Endodermal cell (in vitro differentiated cells): ENCODE measurements around the gene SBF2. TPM values are rescaled to one million over a fixed set of nuclear protein-coding genes. Genes with fewer than 3 reads are reported as not detected.

Source experiments
- DNase-seq: peaks from one replicate; pipeline ENCODE4 v3.0.0-alpha.2; 2017
- H3K27ac ChIP-seq: 2 replicates; pipeline ENCODE4 v1.5.1; 2013; ENCODE audit warnings: mild to moderate bottlenecking, low read depth, low read length, moderate library complexity
- H3K27me3 ChIP-seq: 2 replicates; pipeline ENCODE4 v1.6.1; 2013; ENCODE audit warnings: mild to moderate bottlenecking, low read length, moderate library complexity; ENCODE audit not compliant: insufficient read depth, control insufficient read depth, poor library complexity, severe bottlenecking
- H3K36me3 ChIP-seq: 2 replicates; pipeline ENCODE4 v1.7.0; 2013; ENCODE audit warnings: mild to moderate bottlenecking, low read length, moderate library complexity; ENCODE audit not compliant: control insufficient read depth, insufficient read depth
- H3K4me1 ChIP-seq: one replicate; pipeline ENCODE4 v1.7.0; 2013; ENCODE audit warnings: low read length; ENCODE audit not compliant: control insufficient read depth, insufficient read depth
- H3K4me3 ChIP-seq: 2 replicates; pipeline ENCODE4 v1.5.1; 2013; ENCODE audit warnings: mild to moderate bottlenecking, low read length, moderate library complexity
- H3K9ac ChIP-seq: 2 replicates; pipeline ENCODE4 v1.6.1; 2013; ENCODE audit warnings: mild to moderate bottlenecking, low read length, moderate library complexity; ENCODE audit not compliant: poor library complexity, severe bottlenecking; ENCODE audit errors: extremely low read depth
- H3K9me3 ChIP-seq: 2 replicates; pipeline ENCODE4 v1.6.1; 2013; ENCODE audit warnings: mild to moderate bottlenecking, low read length, moderate library complexity; ENCODE audit not compliant: control insufficient read depth
- H3K27ac Mint-ChIP-seq: 2 replicates; pipeline ENCODE4 v1.8.0; 2020; ENCODE audit warnings: mixed read lengths
- H3K27me3 Mint-ChIP-seq: 2 replicates; pipeline ENCODE4 v1.8.0; 2021; ENCODE audit warnings: mild to moderate bottlenecking, mixed read lengths; ENCODE audit not compliant: insufficient read depth
- H3K36me3 Mint-ChIP-seq: 2 replicates; pipeline ENCODE4 v1.8.0; 2020; ENCODE audit warnings: low read depth, mixed read lengths
- H3K4me1 Mint-ChIP-seq: 2 replicates; pipeline ENCODE4 v1.8.0; 2020; ENCODE audit warnings: mixed read lengths
- H3K4me3 Mint-ChIP-seq: 2 replicates; pipeline ENCODE4 v1.8.0; 2020; ENCODE audit warnings: mild to moderate bottlenecking, moderate library complexity, mixed read lengths
- H3K9me3 Mint-ChIP-seq: 2 replicates; pipeline ENCODE4 v1.8.0; 2020; ENCODE audit warnings: mild to moderate bottlenecking, mixed read lengths
- CTCF ChIP-seq: fragments of 200-600 bp; sonication (generic); conservative IDR thresholded peaks from 2 replicates; pipeline ENCODE4 v1.5.0; 2021; ENCODE audit warnings: antibody characterized with exemption, mild to moderate bottlenecking
- WGBS, 2 experiments: methylation state at CpG; one replicate each; pipeline versions ENCODE4 v1.1.5 to v1.1.7; 2013; ENCODE audit warnings: missing lambda C conversion rate in 2 of 2, mixed read lengths in 1 of 2; ENCODE audit not compliant: insufficient coverage in 1 of 2, insufficient read length in 1 of 2; 5-methylcytosine and 5-hydroxymethylcytosine counted together
- total RNA-seq, 2 donors: library from RNA; stranded (reverse); fragmentation: NEBNext Ultra II Directional in 1 of 2; extraction: Animal tissue kit (Norgen Biotek cat#: 25700) in 1 of 2; gene quantifications; 2 replicates in 1 of 2; 3 replicates in 1 of 2; pipeline ENCODE4 v1.2.1, GENCODE V29; 2021

SBF2 gene
- total RNA-seq, 2 donors from 2014 or later = 27.1 to 32.5 TPM

DNA sequence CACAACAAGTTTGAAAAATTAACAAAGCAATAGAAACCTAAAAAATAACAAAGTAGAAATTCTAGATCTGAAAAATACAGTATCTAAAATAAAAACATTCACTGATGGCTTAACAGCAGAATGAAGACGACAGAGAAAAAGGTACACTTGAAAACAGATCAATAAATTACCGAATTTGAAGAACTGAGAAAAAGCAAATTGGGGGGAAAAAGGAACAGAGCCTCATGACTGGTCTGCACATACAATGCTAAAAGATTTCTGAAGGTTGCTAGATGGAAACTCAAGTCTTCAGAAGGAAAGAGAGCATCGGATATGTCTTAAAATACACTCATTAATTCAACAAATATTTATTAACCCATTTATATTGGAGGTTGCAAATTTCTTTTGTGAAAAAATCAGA is 71.6 kb downstream of the SBF2 start:
- Mint-ChIP-seq H3K36me3 (peaks cover 22% of the 10 kb centered on the region), H3K27ac (no peak overlapping the region), H3K9me3 (peaks cover 26% of the 10 kb centered on the region), H3K27me3 (no peaks in the 10 kb centered on the region), H3K4me3 (no peak overlapping the region), H3K4me1 (no peaks in the 10 kb centered on the region)
- no peak for TF ChIP-seq CTCF
- WGBS, 2 experiments = 87 to 100% methylated on average over 1 to 2 of the region's 3 CpGs
- Histone ChIP-seq H3K4me1 (no peaks in the 10 kb centered on the region), H3K27ac (no peak overlapping the region), H3K4me3 (no peak overlapping the region), H3K36me3 (no peaks in the 10 kb centered on the region), H3K9ac (no peak overlapping the region), H3K9me3 (peaks cover 25% of the 10 kb centered on the region), H3K27me3 (no peaks in the 10 kb centered on the region)
- no peak for DNase-seq

- H3K27me3 Mint-ChIP-seq = no peaks in the 10 kb centered on the region
- DNase-seq = no peak
- H3K27ac Mint-ChIP-seq = no peak overlapping the region
- H3K9me3 Mint-ChIP-seq = peaks cover 25% of the 10 kb centered on the region
- WGBS, 2 experiments = 89 to 100% methylated on average over 1 to 2 of the region's 2 CpGs
- no peak for TF ChIP-seq CTCF
- no peaks in the 10 kb centered on the region for H3K4me1 Mint-ChIP-seq
- Histone ChIP-seq H3K4me1 (no peaks in the 10 kb centered on the region), H3K9ac (no peak overlapping the region), H3K27me3 (no peaks in the 10 kb centered on the region), H3K27ac (no peak overlapping the region), H3K36me3 (no peaks in the 10 kb centered on the region), H3K4me3 (no peak overlapping the region), H3K9me3 (peaks cover 29% of the 10 kb centered on the region)
- peaks cover 22% of the 10 kb centered on the region for H3K36me3 Mint-ChIP-seq
- H3K4me3 Mint-ChIP-seq = no peak overlapping the region
Measured at GRCh38 chr11:10221342-10221741, 72.7 kb downstream of the SBF2 start.

DNA sequence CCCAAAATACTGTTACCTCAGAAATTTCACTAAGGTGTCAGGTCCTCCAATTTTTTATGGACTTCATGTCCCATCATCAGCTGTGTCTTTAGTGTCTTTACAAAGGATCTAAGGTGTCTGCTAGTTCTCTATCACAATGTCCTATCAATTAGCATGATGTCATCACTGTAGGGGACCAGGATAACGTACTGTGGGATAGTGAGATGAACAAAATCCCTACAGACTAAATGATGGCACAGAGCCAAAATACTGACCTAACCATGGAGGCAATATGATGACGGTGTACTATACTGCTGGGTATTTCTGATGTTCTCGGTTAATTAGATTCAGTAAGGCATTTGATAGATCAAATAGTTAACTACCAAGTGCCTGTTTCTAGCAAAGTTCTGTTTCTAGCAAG is 82.5 kb downstream of the SBF2 start:
- H3K4me1 Mint-ChIP-seq = peaks cover 2% of the 10 kb centered on the region
- TF ChIP-seq CTCF = no peak
- H3K4me3 Mint-ChIP-seq = no peak overlapping the region
- no peaks in the 10 kb centered on the region for H3K27me3 ChIP-seq
- no peaks in the 10 kb centered on the region for H3K4me1 ChIP-seq
- no peak overlapping the region for H3K9ac ChIP-seq
- no peak overlapping the region for H3K4me3 ChIP-seq
- H3K27me3 Mint-ChIP-seq = no peaks in the 10 kb centered on the region
- H3K27ac Mint-ChIP-seq = no peak overlapping the region
- H3K36me3 Mint-ChIP-seq = no peaks in the 10 kb centered on the region
- WGBS, 2 experiments = 91 to 92% methylated on average over 3 of the region's 3 CpGs
- H3K27ac ChIP-seq = no peak overlapping the region
- no peaks in the 10 kb centered on the region for H3K36me3 ChIP-seq
- no peaks in the 10 kb centered on the region for H3K9me3 Mint-ChIP-seq
- DNase-seq = no peak
- H3K9me3 ChIP-seq = no peaks in the 10 kb centered on the region
